GM19438 (cell line): ENCODE measurements around the gene PEDS1.
"Not testable (repeated sequence)": the region's sequence is repeated elsewhere in the genome, so short reads cannot be mapped to it uniquely, and the experiment has no call there.

Experiments
- ATAC-seq: cut with Tn5 transposase; IDR thresholded peaks from one replicate; pipeline ENCODE4 v1.9.1; 2021; ENCODE audit warnings: low read depth; ENCODE audit not compliant: unreplicated experiment

PEDS1 gene

GRCh38 chr20:50153500-50154377 lies at the start of gene PEDS1:
TSS of gene PEDS1 (minus strand) at chr20:50153723. CDS start at chr20:50153637, 86 bp downstream.
- ATAC-seq = peak; percentile 78

- no peak for ATAC-seq
Observed at GRCh38 chr20:50202677-50203076, 49.2 kb upstream of the PEDS1 start.

GRCh38 chr20:50201710-50202109 lies 48.2 kb upstream of the PEDS1 start:
- not testable (repeated sequence) for ATAC-seq

- no peak for ATAC-seq
Observed at GRCh38 chr20:50200482-50201104, 47.1 kb upstream of the PEDS1 start.

GRCh38 chr20:50199703-50200102 lies 46.2 kb upstream of the PEDS1 start:
- ATAC-seq = no peak

GRCh38 chr20:50198716-50199115 lies 45.2 kb upstream of the PEDS1 start:
- no peak for ATAC-seq

- ATAC-seq = no peak
Observed at GRCh38 chr20:50198180-50198666, 44.7 kb upstream of the PEDS1 start.

- ATAC-seq = no peak
Observed at GRCh38 chr20:50197463-50198179, 44.1 kb upstream of the PEDS1 start.

GRCh38 chr20:50196896-50197295 lies 43.4 kb upstream of the PEDS1 start:
- ATAC-seq = no peak

GRCh38 chr20:50196248-50196647 lies 42.7 kb upstream of the PEDS1 start:
- no peak for ATAC-seq

- no peak for ATAC-seq
Observed at GRCh38 chr20:50195524-50196120, 42.1 kb upstream of the PEDS1 start.

GRCh38 chr20:50194831-50195523 lies 41.5 kb upstream of the PEDS1 start:
- no peak for ATAC-seq

GRCh38 chr20:50194422-50194830 lies 40.9 kb upstream of the PEDS1 start:
- no peak for ATAC-seq

- no peak for ATAC-seq
Observed at GRCh38 chr20:50193836-50194421, 40.4 kb upstream of the PEDS1 start.

GRCh38 chr20:50193199-50193835 lies 39.8 kb upstream of the PEDS1 start:
- no peak for ATAC-seq

GRCh38 chr20:50192364-50193198 lies 39.1 kb upstream of the PEDS1 start:
- ATAC-seq = no peak

GRCh38 chr20:50191544-50192363 lies 38.2 kb upstream of the PEDS1 start:
- ATAC-seq = peak; percentile 21
